Stomach (tissue), 9 donors: ENCODE results near the gene GMCL2. TPM values are rescaled to one million over a fixed set of nuclear protein-coding genes. Genes with fewer than 3 reads are reported as not detected.

Experiments used
- DNase-seq, 2 donors: peaks; one replicate each; pipeline versions ENCODE4 v3.0.0 to v3.0.0-alpha.2; 2013 to 2019
- H3K27ac ChIP-seq, 5 donors: fragments of 200-600 bp in 4 of 5; sonication (generic) in 4 of 5; one replicate each; pipeline ENCODE4 v1.5.1; 2013 to 2019; ENCODE audit warnings: mild to moderate bottlenecking in 1 of 5, moderate library complexity in 1 of 5
- H3K27me3 ChIP-seq, 3 donors: fragments of 200-600 bp; sonication (generic); one replicate each; pipeline ENCODE4 v1.5.1; 2017 to 2019; ENCODE audit warnings: mixed run types in 1 of 3
- H3K36me3 ChIP-seq, 4 donors: fragments of 200-600 bp; sonication (generic); 1 replicate in 3 of 4; 2 replicates in 1 of 4; pipeline ENCODE4 v1.5.1; 2016 to 2019
- H3K4me1 ChIP-seq, 4 donors: fragments of 200-600 bp; sonication (generic); one replicate each; pipeline ENCODE4 v1.5.1; 2016 to 2019
- H3K4me3 ChIP-seq, 4 donors: fragments of 200-600 bp; sonication (generic) in 3 of 4; one replicate each; pipeline ENCODE4 v1.5.1; 2016 to 2019; ENCODE audit warnings: mild to moderate bottlenecking in 1 of 4
- H3K9me3 ChIP-seq, 4 donors: fragments of 200-600 bp; sonication (generic); one replicate each; pipeline ENCODE4 v1.5.1; 2016 to 2019
- CTCF ChIP-seq, 7 experiments: fragments of 450-650 bp in 4 of 7; fragments of 200-600 bp in 3 of 7; sonication (generic) in 3 of 7; IDR thresholded peaks; one replicate each; pipeline ENCODE4 v1.5.1; 2016 to 2019; ENCODE audit warnings: antibody characterized with exemption in 7 of 7, control low read depth in 2 of 7, mild to moderate bottlenecking in 1 of 7
- EP300 ChIP-seq: sonication (generic); formaldehyde crosslinking; IDR thresholded peaks from one replicate; pipeline ENCODE4 v1.6.1; 2017; ENCODE audit warnings: antibody characterized with exemption
- POLR2A ChIP-seq, 4 donors: fragments of 450-650 bp; IDR thresholded peaks; one replicate each; pipeline ENCODE4 v1.6.1; 2016; ENCODE audit warnings: antibody characterized with exemption in 4 of 4, control low read depth in 2 of 4, mild to moderate bottlenecking in 1 of 4, moderate library complexity in 1 of 4
- POLR2AphosphoS5 ChIP-seq, 3 donors: sonication (generic); formaldehyde crosslinking; IDR thresholded peaks; one replicate each; pipeline ENCODE4 v1.6.1; 2016; ENCODE audit warnings: antibody characterized with exemption in 3 of 3
- WGBS, 5 donors: extraction: QIAGEN DNeasy Blood & Tissue Kit in 3 of 5; methylation state at CpG; one replicate each; pipeline versions ENCODE4 v1.1.5 to v1.1.7; 2013 to 2018; 5-methylcytosine and 5-hydroxymethylcytosine counted together
- intact Hi-C: fragments of 100-400 bp; cut with DNase I; formaldehyde crosslinking; loops from one replicate; pipeline ENCODE4 v1.15.1; 2023; ENCODE audit warnings: low total_unique reads
- polyA plus RNA-seq, 3 donors: library from polyadenylated mRNA; stranded (reverse); fragments of 200-250 nt; gene quantifications; one replicate each; pipeline ENCODE4 v1.2.3, GENCODE V29; 2013
- total RNA-seq, 5 donors: library from RNA; depleted of rRNA; stranded (reverse); fragments of >200 nt; gene quantifications; one replicate each; pipeline versions ENCODE4 v1.1.0 to v1.2.3, GENCODE V29; 2014 to 2016
- donor health status: healthy with polysubstance abuse.
- donor health status: Bipolar disorder and iron deficiency.
- donor health status: healthy.

Gene GMCL2
- total and polyA plus RNA-seq, 8 donors: not detected

GRCh38 chr5:178174456-178174855 is 12.7 kb downstream of the GMCL2 start:
- DNase-seq: no peak
- no peaks in the 10 kb centered on the region for H3K4me1 ChIP-seq
- intact Hi-C loops: no loop called here
- TF ChIP-seq POLR2AphosphoS5 (IDR thresholded peaks at IDR 0.05) (no peak), POLR2A (IDR thresholded peaks at IDR 0.05) (no peak), EP300 (no peak), CTCF (IDR thresholded peaks at IDR 0.05) (no peak)
- peaks cover 0 to 3% (median 0%) of the 10 kb centered on the region in 4 donors for H3K9me3 ChIP-seq
- H3K27me3 ChIP-seq: peaks cover 0 to 5% (median 0%) of the 10 kb centered on the region in 3 donors
- 88 to 92% (median 91%) methylated on average over 3 of the region's 3 CpGs for WGBS, 5 donors
- no peak overlapping the region for H3K4me3 ChIP-seq
- no peaks in the 10 kb centered on the region for H3K36me3 ChIP-seq
- no peak overlapping the region for H3K27ac ChIP-seq

- TF ChIP-seq POLR2AphosphoS5 (IDR thresholded peaks at IDR 0.05): no peak
- no peak for TF ChIP-seq POLR2A (IDR thresholded peaks at IDR 0.05)
- no peak for TF ChIP-seq CTCF (IDR thresholded peaks at IDR 0.05)
- TF ChIP-seq EP300: no peak
- intact Hi-C loops: no loop called here
- Histone ChIP-seq H3K9me3 (no peaks in the 10 kb centered on the region), H3K4me1 (no peaks in the 10 kb centered on the region), H3K27me3 (peaks cover 0 to 25% (median 5%) of the 10 kb centered on the region in 3 donors), H3K27ac (no peak overlapping the region), H3K36me3 (no peaks in the 10 kb centered on the region), H3K4me3 (no peak overlapping the region)
- no peak for DNase-seq
- WGBS, 5 donors: 79 to 86% (median 81%) methylated on average over 2 of the region's 2 CpGs
Measured at GRCh38 chr5:178170455-178170854, 16.7 kb downstream of the GMCL2 start.

GRCh38 chr5:178165581-178165980 is 21.6 kb downstream of the GMCL2 start:
- Histone ChIP-seq H3K27me3 (peaks cover 0 to 49% (median 23%) of the 10 kb centered on the region in 3 donors), H3K27ac (no peak overlapping the region), H3K9me3 (no peaks in the 10 kb centered on the region), H3K4me1 (peaks cover 0 to 11% (median 9%) of the 10 kb centered on the region in 4 donors), H3K36me3 (no peaks in the 10 kb centered on the region), H3K4me3 (no peak overlapping the region)
- 28 to 66% (median 44%) methylated on average over 34 to 38 of the region's 38 CpGs for WGBS, 5 donors
- intact Hi-C loops: no loop called here
- no peak for DNase-seq
- TF ChIP-seq CTCF (IDR thresholded peaks at IDR 0.05): no peak
- TF ChIP-seq EP300: no peak
- TF ChIP-seq POLR2A (IDR thresholded peaks at IDR 0.05): no peak
- TF ChIP-seq POLR2AphosphoS5 (IDR thresholded peaks at IDR 0.05): no peak

GRCh38 chr5:178163772-178164735 is 23.1 kb downstream of the GMCL2 start:
- Histone ChIP-seq H3K4me3 (peak overlapping the region in 1 of 4 donors; percentile 15), H3K27me3 (peaks cover 0 to 44% (median 23%) of the 10 kb centered on the region in 3 donors), H3K36me3 (no peaks in the 10 kb centered on the region), H3K9me3 (no peaks in the 10 kb centered on the region), H3K4me1 (peaks cover 0 to 11% (median 9%) of the 10 kb centered on the region in 4 donors), H3K27ac (no peak overlapping the region)
- peak; percentile 91 to 94 for DNase-seq
- peak in 5 of 7 experiments; percentile 97 to 99 (median 99) for TF ChIP-seq CTCF (IDR thresholded peaks at IDR 0.05)
- TF ChIP-seq POLR2A (IDR thresholded peaks at IDR 0.05): no peak
- no peak for TF ChIP-seq EP300
- TF ChIP-seq POLR2AphosphoS5 (IDR thresholded peaks at IDR 0.05): peak in 1 of 3 donors; percentile 63
- intact Hi-C loops: loop anchor here (5.0 kb wide), 1 partner anchor 92 kb away; no protein-coding TSS in a partner anchor
- 9 to 11% (median 10%) methylated on average over 24 to 33 of the region's 33 CpGs for WGBS, 5 donors
